HG02884 (cell line): ENCODE data around the gene FAM156B.
"Not testable (repeated sequence)": the region's sequence is repeated elsewhere in the genome, so short reads cannot be mapped to it uniquely, and the experiment has no call there.

Source experiments
- ATAC-seq: cut with Tn5 transposase; IDR thresholded peaks from one replicate; pipeline ENCODE4 v1.9.1; 2021; ENCODE audit warnings: mild to moderate bottlenecking, moderate library complexity; ENCODE audit not compliant: unreplicated experiment

The FAM156B gene

GRCh38 chrX:52896855-52897709 lies at the start of gene FAM156B:
Gene FAM156B, plus strand, starts transcription at chrX:52897330. Its CDS starts 9,896 bp downstream, at chrX:52907226.
- peak; percentile 82 for ATAC-seq

GRCh38 chrX:52852110-52852860 lies 44.8 kb upstream of the FAM156B start:
- no peak for ATAC-seq

- not testable (repeated sequence) for ATAC-seq
Observed at GRCh38 chrX:52856991-52857525, 40.1 kb upstream of the FAM156B start.

- no peak for ATAC-seq
Observed at GRCh38 chrX:52865343-52865998, 31.7 kb upstream of the FAM156B start.

GRCh38 chrX:52867610-52868348 lies 29.4 kb upstream of the FAM156B start, which contains the start of gene XAGE3:
Gene XAGE3, minus strand, starts transcription at chrX:52868083. Its CDS starts 950 bp downstream, at chrX:52867133.
- no peak for ATAC-seq

- no peak for ATAC-seq
Observed at GRCh38 chrX:52870046-52870445, 27.1 kb upstream of the FAM156B start.

GRCh38 chrX:52873825-52874224 lies 23.3 kb upstream of the FAM156B start:
- not testable (repeated sequence) for ATAC-seq

GRCh38 chrX:52874661-52875060 lies 22.5 kb upstream of the FAM156B start:
- no peak for ATAC-seq

- ATAC-seq, result not testable (repeated sequence)
Observed at GRCh38 chrX:52875436-52875835, 21.7 kb upstream of the FAM156B start.

- ATAC-seq, result not testable (repeated sequence)
Observed at GRCh38 chrX:52876386-52876785, 20.7 kb upstream of the FAM156B start.

- ATAC-seq, result not testable (repeated sequence)
Observed at GRCh38 chrX:52887459-52887858, 9.7 kb upstream of the FAM156B start.

GRCh38 chrX:52888090-52888489 lies 9.0 kb upstream of the FAM156B start:
- not testable (repeated sequence) for ATAC-seq

GRCh38 chrX:52896438-52896837 lies 692 bp upstream of the FAM156B start:
- peak; percentile 33 for ATAC-seq

GRCh38 chrX:52905531-52905930 lies 8.4 kb downstream of the FAM156B start:
- ATAC-seq, result not testable (repeated sequence)

- not testable (repeated sequence) for ATAC-seq
Observed at GRCh38 chrX:52906072-52906471, 8.9 kb downstream of the FAM156B start.

- not testable (repeated sequence) for ATAC-seq
Observed at GRCh38 chrX:52907137-52907536, 10.0 kb downstream of the FAM156B start.

GRCh38 chrX:52907900-52908299 lies 10.8 kb downstream of the FAM156B start:
- not testable (repeated sequence) for ATAC-seq

- ATAC-seq, result not testable (repeated sequence)
Observed at GRCh38 chrX:52909313-52909969, 12.3 kb downstream of the FAM156B start.

GRCh38 chrX:52913681-52914080 lies 16.6 kb downstream of the FAM156B start:
- ATAC-seq, result not testable (repeated sequence)

GRCh38 chrX:52914704-52915103 lies 17.6 kb downstream of the FAM156B start:
- not testable (repeated sequence) for ATAC-seq
